ENCODE data around the gene NISCH.

NISCH gene

DNA sequence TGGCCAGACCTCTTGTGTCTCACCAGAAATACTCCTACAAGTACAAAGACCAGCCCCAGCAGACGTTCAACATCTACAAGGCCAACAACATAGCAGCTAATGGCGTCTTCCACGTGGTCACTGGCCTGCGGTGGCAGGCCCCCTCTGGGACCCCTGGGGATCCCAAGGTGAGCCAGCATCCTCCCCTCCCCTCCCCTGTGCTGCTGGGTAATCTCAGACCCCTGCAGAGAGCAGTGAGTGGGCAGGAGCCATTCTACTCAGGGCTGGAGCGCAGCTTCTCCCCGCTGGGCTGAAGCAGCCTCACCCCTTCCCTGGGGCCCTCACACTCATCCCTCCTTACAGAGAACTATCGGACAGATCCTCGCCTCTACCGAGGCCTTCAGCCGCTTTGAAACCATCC, 49.6 kb downstream of the NISCH start:
- Histone ChIP-seq H3K4me3 (ENCODE audit: low read length) (no peak overlapping the region), H3K79me2 (ENCODE audit: low read length) (no peaks in the 10 kb centered on the region), H3K9me3 (ENCODE audit: insufficient read depth, low read length) (no peaks in the 10 kb centered on the region), H3K4me2 (ENCODE audit: low read length) (no peak overlapping the region), H3K27me3 (ENCODE audit: low read depth, low read length) (peaks cover 12% of the 10 kb centered on the region; the same call in 1 of the 2 replicates), H3K9ac (ENCODE audit: low read length) (no peak overlapping the region), H4K20me1 (ENCODE audit: insufficient read depth, low read length) (no peaks in the 10 kb centered on the region), H3K4me1 (ENCODE audit: low read length) (no peaks in the 10 kb centered on the region), H3K36me3 (replicated peaks; ENCODE audit: low read depth, low read length) (no peaks in the 10 kb centered on the region), H2AFZ (ENCODE audit: low read depth, low read length) (no peak overlapping the region), H3K27ac (ENCODE audit: low read length) (no peak overlapping the region)
- TF ChIP-seq, protein P1, sequence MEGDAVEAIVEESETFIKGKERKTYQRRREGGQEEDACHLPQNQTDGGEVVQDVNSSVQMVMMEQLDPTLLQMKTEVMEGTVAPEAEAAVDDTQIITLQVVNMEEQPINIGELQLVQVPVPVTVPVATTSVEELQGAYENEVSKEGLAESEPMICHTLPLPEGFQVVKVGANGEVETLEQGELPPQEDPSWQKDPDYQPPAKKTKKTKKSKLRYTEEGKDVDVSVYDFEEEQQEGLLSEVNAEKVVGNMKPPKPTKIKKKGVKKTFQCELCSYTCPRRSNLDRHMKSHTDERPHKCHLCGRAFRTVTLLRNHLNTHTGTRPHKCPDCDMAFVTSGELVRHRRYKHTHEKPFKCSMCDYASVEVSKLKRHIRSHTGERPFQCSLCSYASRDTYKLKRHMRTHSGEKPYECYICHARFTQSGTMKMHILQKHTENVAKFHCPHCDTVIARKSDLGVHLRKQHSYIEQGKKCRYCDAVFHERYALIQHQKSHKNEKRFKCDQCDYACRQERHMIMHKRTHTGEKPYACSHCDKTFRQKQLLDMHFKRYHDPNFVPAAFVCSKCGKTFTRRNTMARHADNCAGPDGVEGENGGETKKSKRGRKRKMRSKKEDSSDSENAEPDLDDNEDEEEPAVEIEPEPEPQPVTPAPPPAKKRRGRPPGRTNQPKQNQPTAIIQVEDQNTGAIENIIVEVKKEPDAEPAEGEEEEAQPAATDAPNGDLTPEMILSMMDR (IDR thresholded peaks at IDR 0.05; ENCODE audit: low read depth, low read length), result no peak
- TF ChIP-seq EZH2phosphoT487 (IDR thresholded peaks at IDR 0.05; ENCODE audit: low read depth), result no peak

DNA sequence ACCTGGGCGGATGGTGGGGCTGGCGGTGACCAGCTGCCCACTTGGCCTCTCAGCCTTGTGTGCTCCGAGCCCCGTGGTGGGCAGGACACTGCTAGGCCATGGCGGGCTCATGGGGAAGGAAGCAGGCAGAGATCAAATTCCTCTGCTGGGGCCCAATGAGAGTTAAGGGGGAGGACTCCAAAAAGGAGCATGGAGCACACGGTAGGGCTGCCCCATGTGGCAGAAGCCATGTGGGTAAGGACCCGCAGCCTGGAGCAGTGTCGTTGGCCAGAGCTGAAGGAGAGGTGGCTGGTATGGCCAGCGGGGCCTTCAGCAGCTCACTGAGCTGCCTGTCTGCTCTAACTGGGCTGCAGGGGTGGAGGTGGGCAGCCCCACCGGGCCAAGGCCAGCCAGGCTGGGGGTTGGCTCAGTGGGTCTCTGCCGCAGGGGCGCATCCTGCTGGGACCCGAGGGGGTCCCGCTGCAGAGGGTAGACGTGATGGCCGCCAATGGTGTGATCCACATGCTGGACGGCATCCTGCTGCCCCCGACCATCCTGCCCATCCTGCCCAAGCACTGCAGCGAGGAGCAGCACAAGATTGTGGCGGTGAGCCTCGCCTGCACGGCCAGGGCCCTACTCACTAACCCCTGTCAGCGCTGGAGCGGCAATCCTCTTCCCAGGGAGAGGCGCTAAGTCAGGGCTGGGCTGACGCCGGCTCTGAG, 51.0 kb downstream of the NISCH start:
- Histone ChIP-seq H3K79me2 (ENCODE audit: low read length) (no peaks in the 10 kb centered on the region), H3K9me3 (ENCODE audit: insufficient read depth, low read length) (no peaks in the 10 kb centered on the region), H3K9ac (ENCODE audit: low read length) (no peak overlapping the region), H4K20me1 (ENCODE audit: insufficient read depth, low read length) (no peaks in the 10 kb centered on the region), H3K36me3 (replicated peaks; ENCODE audit: low read depth, low read length) (no peaks in the 10 kb centered on the region), H3K4me3 (ENCODE audit: low read length) (no peak overlapping the region), H3K27ac (ENCODE audit: low read length) (no peak overlapping the region), H2AFZ (ENCODE audit: low read depth, low read length) (no peak overlapping the region), H3K4me1 (ENCODE audit: low read length) (no peaks in the 10 kb centered on the region), H3K4me2 (ENCODE audit: low read length) (no peak overlapping the region), H3K27me3 (ENCODE audit: low read depth, low read length) (peaks cover 12% of the 10 kb centered on the region; the same call in 1 of the 2 replicates)
- TF ChIP-seq, protein P1 (IDR thresholded peaks at IDR 0.05; ENCODE audit: low read depth, low read length), result no peak
- TF ChIP-seq EZH2phosphoT487 (IDR thresholded peaks at IDR 0.05; ENCODE audit: low read depth), result no peak

DNA sequence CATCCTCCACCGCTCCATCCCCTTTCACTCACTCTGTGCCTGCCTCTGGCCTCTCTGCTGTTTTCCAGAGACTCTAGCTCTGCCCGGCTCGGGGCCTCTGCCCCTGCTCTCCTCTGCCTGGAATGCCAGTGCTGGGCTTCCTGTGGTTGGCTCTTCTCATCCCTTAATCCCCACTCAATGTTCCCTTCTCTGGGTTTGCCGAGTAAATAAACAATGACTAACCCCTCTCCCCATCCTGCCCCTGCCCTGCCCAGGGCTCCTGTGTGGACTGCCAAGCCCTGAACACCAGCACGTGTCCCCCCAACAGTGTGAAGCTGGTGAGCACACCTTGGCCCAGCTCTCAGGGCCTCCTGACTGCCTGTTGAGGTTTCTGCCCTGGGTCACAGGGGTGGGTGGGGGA, 52.0 kb downstream of the NISCH start:
- no peak for TF ChIP-seq EZH2phosphoT487 (IDR thresholded peaks at IDR 0.05; ENCODE audit: low read depth)
- TF ChIP-seq, protein P1 (IDR thresholded peaks at IDR 0.05; ENCODE audit: low read depth, low read length), result no peak
- Histone ChIP-seq H3K27ac (ENCODE audit: low read length) (no peak overlapping the region), H3K4me2 (ENCODE audit: low read length) (no peak overlapping the region), H3K79me2 (ENCODE audit: low read length) (no peaks in the 10 kb centered on the region), H4K20me1 (ENCODE audit: insufficient read depth, low read length) (no peaks in the 10 kb centered on the region), H3K9ac (ENCODE audit: low read length) (no peak overlapping the region), H3K27me3 (ENCODE audit: low read depth, low read length) (peaks cover 11% of the 10 kb centered on the region; the same call in 1 of the 2 replicates), H2AFZ (ENCODE audit: low read depth, low read length) (no peak overlapping the region), H3K36me3 (replicated peaks; ENCODE audit: low read depth, low read length) (no peaks in the 10 kb centered on the region), H3K9me3 (ENCODE audit: insufficient read depth, low read length) (no peaks in the 10 kb centered on the region), H3K4me3 (ENCODE audit: low read length) (no peak overlapping the region), H3K4me1 (ENCODE audit: low read length) (no peaks in the 10 kb centered on the region)

DNA sequence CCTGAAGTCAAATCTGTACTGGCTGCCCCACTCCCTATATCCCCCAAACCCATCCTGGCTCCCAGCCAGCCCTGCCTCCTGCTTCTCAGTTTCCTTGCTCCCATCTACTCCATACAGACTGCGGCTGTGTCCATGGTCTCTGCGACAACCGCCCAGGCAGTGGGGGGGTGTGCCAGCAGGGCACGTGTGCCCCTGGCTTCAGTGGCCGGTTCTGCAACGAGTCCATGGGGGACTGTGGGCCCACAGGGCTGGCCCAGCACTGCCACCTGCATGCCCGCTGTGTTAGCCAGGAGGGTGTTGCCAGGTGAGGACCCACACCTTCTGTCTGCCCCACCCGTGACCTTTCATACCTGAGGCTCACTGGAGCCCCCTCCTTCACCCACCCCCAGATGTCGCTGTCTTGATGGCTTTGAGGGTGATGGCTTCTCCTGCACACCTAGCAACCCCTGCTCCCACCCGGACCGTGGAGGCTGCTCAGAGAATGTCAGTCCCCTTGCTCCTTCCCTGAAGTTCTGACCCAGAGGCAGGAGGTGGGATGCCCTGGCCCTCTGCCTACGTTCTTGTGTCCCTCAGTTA, 54.4 kb downstream of the NISCH start:
- H4K20me1 ChIP-seq (ENCODE audit: insufficient read depth, low read length), result no peaks in the 10 kb centered on the region
- no peak overlapping the region for H3K9ac ChIP-seq (ENCODE audit: low read length)
- H3K27ac ChIP-seq (ENCODE audit: low read length), result no peak overlapping the region
- no peaks in the 10 kb centered on the region for H3K4me1 ChIP-seq (ENCODE audit: low read length)
- peaks cover 8% of the 10 kb centered on the region; the same call in 1 of the 2 replicates for H3K27me3 ChIP-seq (ENCODE audit: low read depth, low read length)
- H3K4me2 ChIP-seq (ENCODE audit: low read length), result no peak overlapping the region
- no peaks in the 10 kb centered on the region for H3K36me3 ChIP-seq (replicated peaks; ENCODE audit: low read depth, low read length)
- H3K4me3 ChIP-seq (ENCODE audit: low read length), result no peak overlapping the region
- TF ChIP-seq, protein P1 (IDR thresholded peaks at IDR 0.05; ENCODE audit: low read depth, low read length), result peak; percentile 34; the same call in 1 of the 2 replicates
- no peak for TF ChIP-seq EZH2phosphoT487 (IDR thresholded peaks at IDR 0.05; ENCODE audit: low read depth)
- H3K79me2 ChIP-seq (ENCODE audit: low read length), result no peaks in the 10 kb centered on the region
- H3K9me3 ChIP-seq (ENCODE audit: insufficient read depth, low read length), result no peaks in the 10 kb centered on the region
- no peak overlapping the region for H2AFZ ChIP-seq (ENCODE audit: low read depth, low read length)

Measured in OCI-LY3 (cell line).